Astrocyte of the cerebellum (primary cell): ENCODE data around the gene SPINK5.

Experiments used
- DNase-seq: peaks from one replicate; pipeline ENCODE4 v3.0.0-alpha.2; 2011; ENCODE audit warnings: low read depth
- H3K4me3 ChIP-seq: 2 replicates; pipeline ENCODE4 v1.5.1; 2011; ENCODE audit warnings: mild to moderate bottlenecking, low read depth, low read length, moderate library complexity
- in situ Hi-C: cut with HindIII; loops from 2 replicates; pipeline ENCODE4 v1.10.0; 2017; ENCODE audit warnings: low sequenced_read_pairs
- TF ChIP-seq, protein P1 (sequence below): IDR thresholded peaks from 2 replicates; pipeline ENCODE4 v1.5.1; 2012; ENCODE audit warnings: low read length, low read depth, moderate library complexity, mild to moderate bottlenecking; ENCODE audit errors: missing control alignments

The SPINK5 gene

DNA sequence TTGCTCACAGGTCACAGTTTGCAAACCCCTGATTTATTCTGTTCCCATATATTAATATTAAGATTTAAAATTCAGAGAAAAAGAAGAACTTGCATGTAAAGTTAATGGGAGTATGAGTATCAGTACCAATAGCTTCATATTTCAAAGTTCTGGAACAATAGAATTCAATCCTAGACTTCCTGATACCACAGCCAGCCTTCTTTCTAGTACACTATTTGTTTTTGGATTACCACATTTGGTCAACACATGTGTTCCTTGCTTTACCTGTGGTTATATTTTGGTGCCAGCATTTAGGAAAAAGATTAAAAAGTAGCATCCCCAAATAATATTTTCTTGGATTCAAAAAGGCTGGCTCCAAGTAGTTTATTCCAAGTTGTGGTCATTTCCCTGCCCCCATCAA lies 49.5 kb downstream of the SPINK5 start:
- no peak for DNase-seq
- TF ChIP-seq, protein P1, sequence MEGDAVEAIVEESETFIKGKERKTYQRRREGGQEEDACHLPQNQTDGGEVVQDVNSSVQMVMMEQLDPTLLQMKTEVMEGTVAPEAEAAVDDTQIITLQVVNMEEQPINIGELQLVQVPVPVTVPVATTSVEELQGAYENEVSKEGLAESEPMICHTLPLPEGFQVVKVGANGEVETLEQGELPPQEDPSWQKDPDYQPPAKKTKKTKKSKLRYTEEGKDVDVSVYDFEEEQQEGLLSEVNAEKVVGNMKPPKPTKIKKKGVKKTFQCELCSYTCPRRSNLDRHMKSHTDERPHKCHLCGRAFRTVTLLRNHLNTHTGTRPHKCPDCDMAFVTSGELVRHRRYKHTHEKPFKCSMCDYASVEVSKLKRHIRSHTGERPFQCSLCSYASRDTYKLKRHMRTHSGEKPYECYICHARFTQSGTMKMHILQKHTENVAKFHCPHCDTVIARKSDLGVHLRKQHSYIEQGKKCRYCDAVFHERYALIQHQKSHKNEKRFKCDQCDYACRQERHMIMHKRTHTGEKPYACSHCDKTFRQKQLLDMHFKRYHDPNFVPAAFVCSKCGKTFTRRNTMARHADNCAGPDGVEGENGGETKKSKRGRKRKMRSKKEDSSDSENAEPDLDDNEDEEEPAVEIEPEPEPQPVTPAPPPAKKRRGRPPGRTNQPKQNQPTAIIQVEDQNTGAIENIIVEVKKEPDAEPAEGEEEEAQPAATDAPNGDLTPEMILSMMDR = no peak
- no peak overlapping the region for H3K4me3 ChIP-seq
- in situ Hi-C loops = no loop called here

DNA sequence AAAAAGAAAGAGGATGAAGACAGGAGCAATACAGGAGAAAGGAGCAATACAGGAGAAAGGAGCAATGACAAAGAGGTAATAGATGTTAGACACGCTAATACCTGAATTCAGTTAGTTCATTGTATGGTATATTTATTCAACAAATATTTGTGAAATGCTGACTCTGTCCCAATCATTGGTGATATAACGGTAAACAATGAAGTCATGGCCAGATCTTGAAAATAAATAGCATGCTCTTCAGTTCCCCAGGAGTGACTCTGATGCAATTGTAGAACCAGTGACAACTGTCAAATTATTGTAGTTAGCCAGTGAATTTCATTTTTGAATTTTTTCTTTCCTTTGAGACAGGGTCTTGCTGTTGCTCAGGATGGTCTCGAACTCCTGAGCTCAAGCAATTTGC lies 56.5 kb downstream of the SPINK5 start:
- H3K4me3 ChIP-seq = no peak overlapping the region
- TF ChIP-seq, protein P1 = no peak
- no peak for DNase-seq
- in situ Hi-C loops = no loop called here

DNA sequence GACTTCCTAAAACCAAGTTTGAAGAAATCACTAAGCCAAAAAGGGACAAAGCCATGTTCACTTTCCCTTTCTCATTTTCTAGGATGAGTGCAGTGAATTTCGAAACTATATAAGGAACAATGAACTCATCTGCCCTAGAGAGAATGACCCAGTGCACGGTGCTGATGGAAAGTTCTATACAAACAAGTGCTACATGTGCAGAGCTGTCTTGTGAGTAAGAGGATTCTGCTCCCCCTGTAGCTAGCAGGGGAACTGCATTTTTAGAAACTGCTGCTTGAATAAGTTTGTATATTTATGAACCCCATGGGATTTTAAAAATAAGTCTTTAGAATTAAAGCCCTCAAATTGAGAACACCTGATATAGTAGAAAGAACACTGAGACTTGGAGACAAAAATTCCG lies 61.9 kb downstream of the SPINK5 start:
- no peak for DNase-seq
- in situ Hi-C loops = no loop called here
- H3K4me3 ChIP-seq = no peak overlapping the region
- TF ChIP-seq, protein P1 = peak; percentile 61

DNA sequence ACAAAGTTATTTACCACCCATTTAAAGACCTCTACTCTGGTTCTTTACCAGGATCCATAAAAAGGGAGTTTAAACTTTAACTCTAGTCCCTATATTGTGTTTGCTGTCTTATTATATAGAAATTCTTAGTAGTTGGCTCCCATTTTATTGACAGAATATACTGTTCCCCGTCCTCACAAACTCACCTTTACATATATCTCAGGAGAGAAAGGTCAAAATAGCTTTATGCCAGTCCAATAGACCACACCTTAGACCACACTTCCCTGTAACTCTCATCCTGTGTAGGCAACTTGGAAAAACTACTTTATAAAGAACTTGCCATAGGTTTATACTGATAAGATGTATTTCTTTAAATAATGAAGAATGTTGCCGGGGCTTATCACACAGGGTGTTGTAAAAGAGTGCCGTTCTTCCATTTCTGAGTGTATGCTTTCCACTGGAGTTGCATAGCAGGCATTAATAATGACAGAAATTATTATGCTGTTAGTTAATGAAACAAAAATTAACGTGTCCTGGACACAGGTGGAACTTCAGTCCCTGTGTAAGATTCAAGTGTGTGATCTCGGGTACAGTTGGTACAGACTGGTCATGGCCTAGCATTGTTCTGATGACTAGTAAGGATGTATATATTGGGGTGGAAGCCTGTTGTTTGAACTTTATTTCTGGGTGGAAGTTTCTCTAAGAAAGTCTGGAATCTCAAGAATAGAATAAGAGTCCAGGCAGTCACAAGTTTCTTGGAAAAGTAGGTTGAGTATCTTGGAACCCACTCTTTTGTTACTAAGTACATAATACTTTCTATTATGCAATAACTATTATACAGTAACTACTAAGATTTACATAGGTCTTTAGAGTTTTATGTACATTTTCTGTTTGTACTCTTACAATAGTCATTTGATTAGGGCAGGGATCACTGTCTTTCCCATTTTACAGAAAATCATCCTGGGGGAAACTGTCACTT lies 71.6 kb downstream of the SPINK5 start:
- TF ChIP-seq, protein P1 = no peak
- in situ Hi-C loops = no loop called here
- no peak for DNase-seq

DNA sequence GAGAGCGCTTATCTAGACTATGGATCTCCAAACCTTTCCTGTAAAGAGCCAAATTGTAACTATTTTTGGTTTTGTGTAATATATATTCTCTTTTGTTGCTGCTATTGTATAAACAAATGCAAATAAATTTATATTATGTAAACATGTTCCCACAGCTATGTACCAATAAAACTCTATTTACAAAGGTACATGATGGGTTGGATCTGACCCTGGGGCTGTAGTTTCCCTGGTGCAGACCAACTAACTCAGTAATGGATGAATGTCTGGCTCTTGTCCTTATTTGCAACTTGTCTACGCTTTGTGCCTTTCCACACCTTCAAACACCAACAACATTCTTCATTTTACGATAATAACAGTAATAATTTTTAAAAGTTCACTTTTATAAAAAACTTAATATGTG lies 77.1 kb downstream of the SPINK5 start:
- TF ChIP-seq, protein P1 = no peak
- H3K4me3 ChIP-seq = no peak overlapping the region
- in situ Hi-C loops = no loop called here
- DNase-seq = no peak

More for the DNA sequence above, 71.6 kb downstream of the SPINK5 start:
- no peak overlapping the region for H3K4me3 ChIP-seq

DNA sequence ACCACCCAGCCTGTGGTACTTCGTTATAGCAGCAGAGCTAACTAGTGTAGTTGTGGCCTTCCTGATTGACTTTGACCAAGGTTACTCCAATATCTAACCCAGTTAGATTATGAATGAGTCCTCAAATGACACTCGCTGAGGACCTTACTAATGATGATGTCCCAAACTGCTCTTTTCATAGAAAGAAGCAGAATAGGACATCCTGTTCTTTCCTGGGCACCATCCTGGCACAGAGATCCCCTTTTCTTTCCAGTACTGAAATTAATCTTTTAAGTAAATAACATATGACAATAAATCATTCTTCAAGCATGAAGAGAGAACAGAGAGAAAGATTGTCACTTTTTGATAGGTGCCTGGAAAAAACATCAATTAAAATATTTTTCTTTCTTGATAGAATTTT lies 77.9 kb downstream of the SPINK5 start:
- no peak for DNase-seq
- TF ChIP-seq, protein P1 = no peak
- H3K4me3 ChIP-seq = no peak overlapping the region
- in situ Hi-C loops = no loop called here
